Measurements from ENCODE around the gene GBP1. TPM values are rescaled to one million over a fixed set of nuclear protein-coding genes. Genes with fewer than 3 reads are reported as not detected.
"Not testable (repeated sequence)": the region's sequence is repeated elsewhere in the genome, so short reads cannot be mapped to it uniquely, and the experiment has no call there.

GBP1 gene
- total RNA-seq, 1 experiment from 2014 or later = not detected

GRCh38 chr1:89029051-89029450 is 36.0 kb downstream of the GBP1 start:
- in situ Hi-C loops (cut with HindIII; ENCODE audit: low sequenced_read_pairs); DNase-seq (ENCODE audit: low spot score): not testable (repeated sequence)

DNA sequence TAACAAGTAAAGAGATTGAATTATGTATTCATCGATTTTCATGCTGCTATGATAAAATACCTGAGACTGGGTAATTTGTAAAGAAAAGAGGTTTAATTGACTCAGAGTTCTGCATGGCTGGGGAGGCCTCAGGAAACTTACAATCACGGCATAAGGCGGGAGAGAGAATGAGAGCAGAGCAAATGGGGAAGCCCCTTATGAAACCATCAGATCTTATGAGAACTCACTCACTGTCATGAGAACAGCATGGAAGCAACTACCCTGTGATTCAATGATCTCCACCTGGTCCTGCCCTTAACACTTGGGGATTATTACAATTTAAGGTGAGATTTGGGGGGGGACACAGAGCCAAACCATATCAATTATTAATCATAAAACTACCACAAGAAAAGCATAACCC is 39.1 kb downstream of the GBP1 start:
- DNase-seq (ENCODE audit: low spot score) = no peak
- in situ Hi-C loops (cut with HindIII; ENCODE audit: low sequenced_read_pairs) = no loop called here

DNA sequence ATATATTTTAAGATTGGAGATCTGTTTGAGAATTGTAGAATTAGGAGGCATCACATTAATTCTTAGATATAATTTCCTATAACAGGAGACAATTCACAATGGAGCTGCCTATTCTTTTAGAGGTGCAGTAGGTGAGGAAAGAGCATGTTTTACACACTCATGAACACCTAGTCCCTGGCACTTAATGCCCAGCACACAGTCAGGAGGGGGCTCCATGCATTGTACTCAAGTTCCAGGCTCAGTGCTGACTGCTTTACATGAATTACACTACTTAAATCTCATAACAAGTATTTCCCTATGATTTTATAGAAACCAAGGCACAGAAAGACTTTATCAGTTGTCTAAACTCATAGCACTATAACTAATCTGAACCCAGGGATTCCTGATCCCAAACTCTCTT is 42.0 kb downstream of the GBP1 start:
- no peak for DNase-seq (ENCODE audit: low spot score)
- in situ Hi-C loops (cut with HindIII; ENCODE audit: low sequenced_read_pairs) = no loop called here

DNA sequence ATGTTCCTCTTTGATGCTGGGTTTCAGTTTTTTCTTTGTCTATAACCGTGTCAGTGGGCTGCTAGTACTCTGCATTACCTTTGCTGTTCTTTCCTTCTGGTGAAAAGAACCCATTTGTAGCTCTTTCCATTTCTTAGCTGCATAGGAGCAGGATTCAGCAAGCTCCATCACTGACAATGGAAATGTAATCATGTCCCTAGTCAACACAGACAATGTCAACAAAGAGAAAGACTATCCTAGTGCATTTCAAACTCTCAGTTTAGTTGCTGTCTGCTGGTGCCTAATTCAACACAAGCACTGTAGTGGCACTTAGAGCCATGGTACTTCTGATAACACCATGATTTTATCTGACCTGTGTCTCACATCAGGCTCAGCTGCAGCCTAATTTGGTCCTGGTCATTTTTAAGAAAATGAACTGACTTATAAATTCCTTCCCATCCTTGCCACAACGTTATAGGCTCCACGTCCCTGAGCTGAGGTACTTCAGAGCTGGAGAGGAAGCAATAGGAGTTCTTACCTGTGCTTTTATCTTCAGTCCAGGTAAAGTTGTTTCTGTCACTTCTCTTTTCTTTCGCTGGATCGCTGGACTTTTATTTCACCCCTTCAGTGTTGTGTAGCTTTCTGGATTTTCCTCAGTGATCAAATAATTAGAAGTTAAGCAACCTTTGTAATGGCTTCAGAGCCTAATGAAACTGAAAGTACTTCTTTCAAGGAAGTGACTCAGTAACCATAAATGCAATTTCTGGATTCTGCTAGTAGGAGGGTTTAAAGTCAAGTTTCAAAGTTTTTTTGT is 42.6 kb downstream of the GBP1 start, which contains the start of gene GBP3:
GBP3 (minus strand) TSS at position 700 of the 793 bp plus-strand sequence. CDS start 2,145 bp downstream, outside the sequence.
- no peak for DNase-seq (ENCODE audit: low spot score)
- in situ Hi-C loops (cut with HindIII; ENCODE audit: low sequenced_read_pairs) = no loop called here

DNA sequence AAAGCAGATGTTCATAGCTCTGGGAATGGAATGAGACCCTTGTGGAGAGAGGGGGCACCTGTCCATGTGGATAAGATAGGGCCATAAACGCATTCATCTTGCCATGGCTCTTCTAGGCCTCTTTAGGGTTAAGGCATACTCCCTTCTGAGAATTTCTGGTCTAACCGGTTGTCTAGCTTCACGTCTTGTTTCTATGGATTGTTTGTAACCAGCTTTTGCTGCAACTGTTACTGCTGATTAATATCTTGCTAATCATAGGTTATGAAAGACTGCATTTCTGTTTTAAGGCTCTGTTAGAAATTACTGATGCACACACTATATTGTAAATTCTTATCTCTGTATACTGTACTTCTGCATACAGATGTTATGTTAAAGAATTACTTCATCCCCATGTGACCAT is 46.7 kb downstream of the GBP1 start:
- DNase-seq (ENCODE audit: low spot score); in situ Hi-C loops (cut with HindIII; ENCODE audit: low sequenced_read_pairs): not testable (repeated sequence)

DNA sequence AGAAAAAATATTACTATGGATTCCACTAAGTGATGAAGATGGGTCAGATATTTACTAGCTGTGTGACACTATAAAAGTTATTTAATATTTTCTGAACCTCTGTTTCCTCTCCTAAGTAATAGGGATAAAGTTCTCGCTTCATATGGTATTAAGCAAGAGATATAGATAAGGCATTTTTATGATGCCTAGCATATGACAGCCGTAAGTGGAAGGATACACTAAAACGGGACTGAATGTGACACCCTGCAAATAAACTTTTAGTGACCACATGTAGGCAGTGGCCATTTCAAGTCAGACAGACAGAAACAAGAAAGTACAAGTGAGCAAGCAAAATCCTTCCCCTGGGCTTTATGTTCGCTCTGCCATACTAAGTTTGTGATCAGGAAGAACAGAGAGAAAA is 56.5 kb downstream of the GBP1 start:
- in situ Hi-C loops (cut with HindIII; ENCODE audit: low sequenced_read_pairs) = no loop called here
- DNase-seq (ENCODE audit: low spot score) = no peak

DNA sequence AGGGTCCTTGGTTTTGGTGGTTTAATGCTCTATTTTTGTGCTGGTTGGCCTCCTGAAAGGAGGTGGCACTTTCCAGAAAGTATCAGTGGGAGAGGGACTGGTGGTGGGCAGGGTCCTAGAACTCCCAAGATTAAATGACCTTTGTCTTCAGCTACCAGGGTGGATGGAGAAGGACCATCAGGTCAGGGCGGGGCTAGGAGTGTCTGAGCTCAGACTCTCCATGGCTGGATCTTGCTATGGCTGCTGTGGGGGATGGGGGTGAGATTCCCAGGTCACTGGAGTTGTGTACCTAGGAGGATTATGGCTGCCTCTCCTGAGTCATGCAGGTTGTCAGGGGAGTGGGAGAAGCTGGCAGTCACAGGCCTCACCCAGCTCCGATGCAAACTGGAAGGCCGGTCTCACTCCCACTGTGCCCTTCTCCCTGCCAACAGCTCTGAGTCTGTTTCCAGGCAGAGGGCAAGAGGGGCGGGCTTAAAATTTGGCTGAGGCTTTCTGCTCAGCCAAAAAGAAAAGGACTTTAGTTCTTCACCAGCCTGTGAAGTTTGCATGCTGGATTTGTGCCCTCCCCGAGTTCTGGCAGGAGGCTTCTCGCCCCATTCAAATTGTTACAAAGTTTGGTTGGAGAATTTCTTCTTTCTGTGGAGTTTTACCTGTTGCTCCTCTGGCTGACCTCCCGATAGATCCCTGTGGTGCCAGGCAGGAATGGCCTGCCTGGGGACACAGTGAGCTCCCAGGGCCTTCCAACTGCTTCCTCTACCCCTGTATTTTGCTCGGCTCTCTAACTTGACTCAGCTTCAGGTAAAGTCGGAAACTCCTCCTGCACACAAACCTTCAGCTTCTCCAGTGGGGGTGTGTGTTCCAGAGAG is 59.5 kb downstream of the GBP1 start:
- in situ Hi-C loops (cut with HindIII; ENCODE audit: low sequenced_read_pairs) = no loop called here
- no peak for DNase-seq (ENCODE audit: low spot score)

Other genes with a start within 250 kb of the GBP1 start
- 50.9 and 51.8 TPM in 2 replicates for gene GTF2B, start 173.6 kb downstream of the GBP1 start, total RNA-seq (2014; rRNA removed; shearing (Covaris generic))
- gene KYAT3, start 72.6 kb downstream of the GBP1 start, total RNA-seq (2014; rRNA removed; shearing (Covaris generic)) = 49.2 and 82.6 TPM in 2 replicates
- gene RBMXL1, start 72.6 kb downstream of the GBP1 start, total RNA-seq (2014; rRNA removed; shearing (Covaris generic)) = 7.2 and 13.6 TPM in 2 replicates
- not detected in 2 replicates for gene GBP3, start 42.3 kb downstream of the GBP1 start, total RNA-seq (2014; rRNA removed; shearing (Covaris generic))
- not detected in 2 replicates for gene GBP2, start 60.9 kb upstream of the GBP1 start, total RNA-seq (2014; rRNA removed; shearing (Covaris generic))
- not detected in 2 replicates for gene GBP7, start 110.8 kb upstream of the GBP1 start, total RNA-seq (2014; rRNA removed; shearing (Covaris generic))
- not detected in 2 replicates for gene GBP4, start 133.7 kb upstream of the GBP1 start, total RNA-seq (2014; rRNA removed; shearing (Covaris generic))
- not detected in 2 replicates for gene GBP5, start 207.7 kb upstream of the GBP1 start, total RNA-seq (2014; rRNA removed; shearing (Covaris generic))